Kidney (tissue), 14 donors: ENCODE measurements around the gene SNAP25. TPM values are rescaled to one million over a fixed set of nuclear protein-coding genes. Genes with fewer than 3 reads are reported as not detected.

ENCODE experiments used
- DNase-seq, 5 donors: peaks; one replicate each; pipeline ENCODE4 v3.0.0-alpha.2; 2013 to 2020
- FAIRE-seq: peaks from 2 replicates; lab custom pipeline; 2012; peaks lifted over from hg19 to GRCh38; lab: Jason Lieb, UNC
- H3K27ac ChIP-seq, 2 donors: one replicate each; pipeline ENCODE4 v1.7.0; 2013; ENCODE audit warnings: low read depth in 2 of 2, low read length in 2 of 2, inconsistent platforms in 1 of 2
- H3K27me3 ChIP-seq: one replicate; pipeline ENCODE4 v1.7.1; 2013; ENCODE audit warnings: low read length, inconsistent platforms; ENCODE audit not compliant: control insufficient read depth, insufficient read depth
- H3K36me3 ChIP-seq, 3 donors: one replicate each; pipeline versions ENCODE4 v1.7.0 to v1.7.1; 2013; ENCODE audit warnings: low read length in 3 of 3, control low read depth in 1 of 3, inconsistent platforms in 1 of 3; ENCODE audit not compliant: insufficient read depth in 3 of 3, control insufficient read depth in 2 of 3
- H3K4me1 ChIP-seq, 3 donors: one replicate each; pipeline versions ENCODE4 v1.7.0 to v1.7.1; 2013; ENCODE audit warnings: low read length in 3 of 3, inconsistent platforms in 1 of 3, low read depth in 1 of 3; ENCODE audit not compliant: control insufficient read depth in 2 of 3, insufficient read depth in 2 of 3
- H3K4me3 ChIP-seq, 3 donors: one replicate each; pipeline versions ENCODE4 v1.7.0 to v1.8.1; 2013; ENCODE audit warnings: low read length in 3 of 3, control low read depth in 1 of 3, inconsistent platforms in 1 of 3
- H3K9ac ChIP-seq, 3 donors: one replicate each; pipeline versions ENCODE4 v1.7.0 to v1.7.1; 2013; ENCODE audit warnings: low read length in 3 of 3, control low read depth in 1 of 3, inconsistent platforms in 1 of 3
- H3K9me3 ChIP-seq, 3 donors: one replicate each; pipeline versions ENCODE4 v1.7.0 to v1.7.1; 2013; ENCODE audit warnings: low read length in 3 of 3, control low read depth in 1 of 3, inconsistent platforms in 1 of 3; ENCODE audit not compliant: control insufficient read depth in 2 of 3, insufficient read depth in 1 of 3
- CTCF ChIP-seq: IDR thresholded peaks from 3 replicates; pipeline ENCODE4 v1.5.1; 2012; ENCODE audit warnings: mild to moderate bottlenecking, moderate library complexity, borderline replicate concordance; ENCODE audit not compliant: insufficient read depth; ENCODE audit errors: extremely low read depth
- intact Hi-C: fragments of 100-400 bp; cut with DNase I; formaldehyde crosslinking; loops from one replicate; pipeline ENCODE4 v1.11.1; 2022
- polyA plus RNA-seq: library from polyadenylated mRNA; stranded (reverse); fragments of 350-450 nt; fragmentation: Illumina TruSeq; extraction: RNeasy Lipid Tissue Mini Kit (QIAGEN cat#74804); gene quantifications from one replicate; pipeline ENCODE4 v1.2.3, GENCODE V29; 2014; ENCODE audit warnings: low read depth, low replicate concordance; ENCODE audit not compliant: insufficient read depth
- total RNA-seq: library from RNA; stranded (reverse); fragmentation: NEBNext Ultra II Directional; extraction: Animal tissue kit (Norgen Biotek cat#: 25700); gene quantifications from one replicate; pipeline ENCODE4 v1.2.1, GENCODE V29; 2021
- donor health status: control.
- donor health status: control.
- donor health status: control.
- donor health status: control.
- donor health status: control.
- donor health status: DM: yes; HTN: yes; CAD: no.
- donor health status: Normal renal cell carcinoma (clear cell type).

The SNAP25 gene
- total and polyA plus RNA-seq, 2 donors from 2014 or later = 1.4 to 6.2 TPM

GRCh38 chr20:10179574-10180298 is 38.9 kb upstream of the SNAP25 start:
- no peaks in the 10 kb centered on the region for H3K4me1 ChIP-seq
- H3K9me3 ChIP-seq = no peaks in the 10 kb centered on the region
- no peak for FAIRE-seq
- H3K36me3 ChIP-seq = no peaks in the 10 kb centered on the region
- intact Hi-C loops = no loop called here
- no peak overlapping the region for H3K27ac ChIP-seq
- DNase-seq = no peak
- H3K27me3 ChIP-seq = no peaks in the 10 kb centered on the region
- peak; percentile 11 for TF ChIP-seq CTCF
- no peak overlapping the region for H3K9ac ChIP-seq
- H3K4me3 ChIP-seq = no peak overlapping the region

- no peak for FAIRE-seq
- DNase-seq = no peak
- no peaks in the 10 kb centered on the region for H3K4me1 ChIP-seq
- H3K27me3 ChIP-seq = no peaks in the 10 kb centered on the region
- H3K4me3 ChIP-seq = no peak overlapping the region
- no peak overlapping the region for H3K27ac ChIP-seq
- H3K9me3 ChIP-seq = peaks cover 0 to 2% (median 1%) of the 10 kb centered on the region in 3 donors
- no peaks in the 10 kb centered on the region for H3K36me3 ChIP-seq
- no peak for TF ChIP-seq CTCF
- no peak overlapping the region for H3K9ac ChIP-seq
- intact Hi-C loops = no loop called here
These were observed 37.9 kb upstream of the SNAP25 start for GRCh38 chr20:10180651-10181235.

GRCh38 chr20:10185741-10186558 is 32.7 kb upstream of the SNAP25 start:
- intact Hi-C loops = no loop called here
- Histone ChIP-seq H3K27ac (no peak overlapping the region), H3K4me1 (no peaks in the 10 kb centered on the region), H3K36me3 (no peaks in the 10 kb centered on the region), H3K9ac (no peak overlapping the region), H3K27me3 (no peaks in the 10 kb centered on the region), H3K4me3 (no peak overlapping the region), H3K9me3 (peaks cover 0 to 6% (median 3%) of the 10 kb centered on the region in 3 donors)
- FAIRE-seq = no peak
- TF ChIP-seq CTCF = no peak
- peak in 1 of 5 donors; percentile 29 for DNase-seq
